Keratinocyte (primary cell): Measurements from ENCODE around the gene PPL. TPM values are rescaled to one million over a fixed set of nuclear protein-coding genes. Genes with fewer than 3 reads are reported as not detected.

Experiments
- DNase-seq: peaks from one replicate; pipeline ENCODE4 v3.0.0-alpha.2; 2011; ENCODE audit warnings: low read depth, missing footprints, low spot score
- FAIRE-seq: peaks from 2 replicates; lab custom pipeline; 2011; peaks lifted over from hg19 to GRCh38; lab: Jason Lieb, UNC
- H2AFZ ChIP-seq: 2 replicates; pipeline ENCODE4 v1.6.0; 2012; ENCODE audit warnings: low read length, control low read depth, inconsistent platforms; ENCODE audit not compliant: control insufficient read depth
- H3K27ac ChIP-seq: 2 replicates; pipeline ENCODE4 v1.5.1; 2011; ENCODE audit warnings: low read length; ENCODE audit not compliant: control insufficient read depth, insufficient read depth
- H3K27me3 ChIP-seq: 3 replicates; pipeline ENCODE4 v1.6.0; 2011; ENCODE audit warnings: low read length; ENCODE audit not compliant: control insufficient read depth, insufficient read depth; ENCODE audit errors: extremely low read depth
- H3K36me3 ChIP-seq, 2 experiments: 2 replicates in 1 of 2; 3 replicates in 1 of 2; pipeline ENCODE4 v1.5.1; 2011; ENCODE audit warnings: low read length in 2 of 2, mild to moderate bottlenecking in 1 of 2; ENCODE audit not compliant: control insufficient read depth in 2 of 2, insufficient read depth in 2 of 2; ENCODE audit errors: extremely low read depth in 1 of 2
- H3K4me1 ChIP-seq: 3 replicates; pipeline ENCODE4 v1.5.1; 2011; ENCODE audit warnings: low read length; ENCODE audit not compliant: control insufficient read depth, insufficient read depth; ENCODE audit errors: extremely low read depth
- H3K4me2 ChIP-seq: 3 replicates; pipeline ENCODE4 v1.6.0; 2011; ENCODE audit warnings: low read depth, low read length; ENCODE audit not compliant: control insufficient read depth, insufficient read depth; ENCODE audit errors: extremely low read depth
- H3K4me3 ChIP-seq, 3 experiments: fragments of 200-600 bp in 1 of 3; sonication (generic) in 1 of 3; 2 replicates in 2 of 3; 3 replicates in 1 of 3; pipeline ENCODE4 v1.5.1; 2011 to 2016; ENCODE audit warnings: low read length in 3 of 3, mild to moderate bottlenecking in 3 of 3, control low read depth in 2 of 3, inconsistent platforms in 1 of 3, low read depth in 1 of 3, mixed read lengths in 1 of 3, mixed run types in 1 of 3, moderate library complexity in 1 of 3; ENCODE audit not compliant: control insufficient read depth in 2 of 3, insufficient read depth in 2 of 3; ENCODE audit errors: extremely low read depth in 1 of 3
- H3K79me2 ChIP-seq: 2 replicates; pipeline ENCODE4 v1.6.0; 2012; ENCODE audit warnings: low read length; ENCODE audit not compliant: control insufficient read depth, insufficient read depth
- H3K9ac ChIP-seq: 3 replicates; pipeline ENCODE4 v1.6.0; 2011; ENCODE audit warnings: low read length; ENCODE audit not compliant: control insufficient read depth, insufficient read depth; ENCODE audit errors: extremely low read depth
- H3K9me1 ChIP-seq: 3 replicates; pipeline ENCODE4 v1.6.0; 2011; ENCODE audit warnings: low read length; ENCODE audit not compliant: control insufficient read depth, insufficient read depth; ENCODE audit errors: extremely low read depth
- H3K9me3 ChIP-seq: 2 replicates; pipeline ENCODE4 v1.5.1; 2012; ENCODE audit warnings: low read depth, low read length; ENCODE audit not compliant: control insufficient read depth
- H4K20me1 ChIP-seq: 3 replicates; pipeline ENCODE4 v1.6.0; 2011; ENCODE audit warnings: low read length; ENCODE audit not compliant: control insufficient read depth, insufficient read depth; ENCODE audit errors: extremely low read depth
- EZH2 ChIP-seq: IDR thresholded peaks from one replicate; pipeline ENCODE4 v1.6.1; 2012; ENCODE audit warnings: inconsistent platforms, mild to moderate bottlenecking, low read length, moderate library complexity
- dilution Hi-C: fragments of 300-500 bp; cut with MboI; formaldehyde crosslinking; loops from one replicate; pipeline ENCODE4 v1.7.0; 2020; ENCODE audit warnings: low sequenced_read_pairs; ENCODE audit not compliant: extremely low pct_ligation_motif_present
- polyA plus RNA-seq, 5 experiments: library from polyadenylated mRNA; depleted of rRNA in 3 of 5; stranded (reverse) in 3 of 5; stranded (forward) in 1 of 5; unstranded in 1 of 5; fragments of >200 nt; gene quantifications; 1 replicate in 1 of 5; 2 replicates in 3 of 5; 3 replicates in 1 of 5; pipeline versions ENCODE4 v1.2.1 to v1.2.3, GENCODE V29; 2011 to 2012; ENCODE audit warnings: missing spikeins in 2 of 5, low read depth in 1 of 5, low replicate concordance in 1 of 5
- TF ChIP-seq, protein P1 (sequence below), 3 experiments: IDR thresholded peaks in 1 of 3; conservative IDR thresholded peaks in 1 of 3; optimal IDR thresholded peaks in 1 of 3; 2 replicates in 2 of 3; 3 replicates in 1 of 3; pipeline versions ENCODE3 to v1.5.1; 2011; ENCODE audit warnings: low read length in 3 of 3, mild to moderate bottlenecking in 3 of 3, moderate library complexity in 2 of 3, control low read depth in 1 of 3, inconsistent platforms in 1 of 3; ENCODE audit not compliant: insufficient read depth in 2 of 3; ENCODE audit errors: extremely low read depth in 1 of 3

PPL gene
- polyA plus RNA-seq, 1 donor (not counting 4 experiments of a cell fraction or from before 2014, with no cell fraction given) = 26.6 TPM

DNA sequence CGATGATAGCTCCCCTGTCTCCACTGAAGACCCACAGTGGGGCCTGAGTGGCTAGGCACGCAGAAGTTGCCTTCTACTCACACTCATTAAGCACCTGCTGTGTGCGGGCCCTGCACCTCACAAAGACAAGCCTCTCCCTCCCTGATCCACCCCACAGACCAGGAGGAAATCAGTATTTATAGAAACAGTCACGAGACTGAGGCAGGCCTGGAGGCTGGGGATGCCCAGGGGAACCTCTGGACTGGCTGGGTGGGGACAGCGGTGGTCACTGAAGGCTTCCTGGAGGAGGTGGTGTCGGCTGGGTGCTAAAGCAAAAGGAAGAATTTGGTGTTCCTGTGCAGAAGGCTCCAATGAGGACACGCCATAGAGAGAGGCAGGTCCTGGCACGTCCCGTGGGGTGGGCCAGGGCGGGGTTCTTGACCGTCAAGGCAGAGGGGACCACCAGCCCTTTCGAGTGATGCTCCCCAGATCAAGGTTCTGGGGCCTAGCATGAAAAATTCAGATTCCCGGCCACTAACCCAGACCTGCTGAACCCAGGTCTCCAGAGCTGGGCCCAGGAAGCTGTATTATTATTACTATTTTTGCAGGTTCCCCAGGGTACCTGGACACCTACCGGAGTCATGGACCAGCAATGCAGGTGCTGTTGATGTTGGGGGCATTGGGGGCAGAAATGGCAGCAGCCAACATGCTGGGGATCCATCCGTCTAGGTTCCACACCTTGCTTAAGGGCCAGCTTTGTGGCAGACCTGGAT is 23.0 kb downstream of the PPL start:
- H2AFZ ChIP-seq = no peak overlapping the region
- H3K4me1 ChIP-seq = peaks cover 23% of the 10 kb centered on the region
- DNase-seq (no peak), FAIRE-seq (no peak)
- no peaks in the 10 kb centered on the region for H3K9me3 ChIP-seq
- dilution Hi-C loops = no loop called here
- H3K27ac ChIP-seq = no peak overlapping the region
- no peak overlapping the region for H3K9ac ChIP-seq
- no peaks in the 10 kb centered on the region for H3K9me1 ChIP-seq
- H3K4me2 ChIP-seq = no peak overlapping the region
- no peaks in the 10 kb centered on the region for H3K79me2 ChIP-seq
- H3K4me3 ChIP-seq = no peak overlapping the region
- peaks cover 5 to 6% of the 10 kb centered on the region in 2 experiments for H3K36me3 ChIP-seq
- no peaks in the 10 kb centered on the region for H3K27me3 ChIP-seq
- TF ChIP-seq, protein P1, sequence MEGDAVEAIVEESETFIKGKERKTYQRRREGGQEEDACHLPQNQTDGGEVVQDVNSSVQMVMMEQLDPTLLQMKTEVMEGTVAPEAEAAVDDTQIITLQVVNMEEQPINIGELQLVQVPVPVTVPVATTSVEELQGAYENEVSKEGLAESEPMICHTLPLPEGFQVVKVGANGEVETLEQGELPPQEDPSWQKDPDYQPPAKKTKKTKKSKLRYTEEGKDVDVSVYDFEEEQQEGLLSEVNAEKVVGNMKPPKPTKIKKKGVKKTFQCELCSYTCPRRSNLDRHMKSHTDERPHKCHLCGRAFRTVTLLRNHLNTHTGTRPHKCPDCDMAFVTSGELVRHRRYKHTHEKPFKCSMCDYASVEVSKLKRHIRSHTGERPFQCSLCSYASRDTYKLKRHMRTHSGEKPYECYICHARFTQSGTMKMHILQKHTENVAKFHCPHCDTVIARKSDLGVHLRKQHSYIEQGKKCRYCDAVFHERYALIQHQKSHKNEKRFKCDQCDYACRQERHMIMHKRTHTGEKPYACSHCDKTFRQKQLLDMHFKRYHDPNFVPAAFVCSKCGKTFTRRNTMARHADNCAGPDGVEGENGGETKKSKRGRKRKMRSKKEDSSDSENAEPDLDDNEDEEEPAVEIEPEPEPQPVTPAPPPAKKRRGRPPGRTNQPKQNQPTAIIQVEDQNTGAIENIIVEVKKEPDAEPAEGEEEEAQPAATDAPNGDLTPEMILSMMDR (optimal IDR thresholded peaks at IDR 0.05 in 1 of 3, IDR thresholded peaks at IDR 0.05 in 1 of 3, conservative IDR thresholded peaks at IDR 0.05 in 1 of 3; ENCODE audit: extremely low read depth in 1 of 3, insufficient read depth in 2 of 3, low read length in 3 of 3) = no peak
- no peak for TF ChIP-seq EZH2
- H4K20me1 ChIP-seq = no peaks in the 10 kb centered on the region

DNA sequence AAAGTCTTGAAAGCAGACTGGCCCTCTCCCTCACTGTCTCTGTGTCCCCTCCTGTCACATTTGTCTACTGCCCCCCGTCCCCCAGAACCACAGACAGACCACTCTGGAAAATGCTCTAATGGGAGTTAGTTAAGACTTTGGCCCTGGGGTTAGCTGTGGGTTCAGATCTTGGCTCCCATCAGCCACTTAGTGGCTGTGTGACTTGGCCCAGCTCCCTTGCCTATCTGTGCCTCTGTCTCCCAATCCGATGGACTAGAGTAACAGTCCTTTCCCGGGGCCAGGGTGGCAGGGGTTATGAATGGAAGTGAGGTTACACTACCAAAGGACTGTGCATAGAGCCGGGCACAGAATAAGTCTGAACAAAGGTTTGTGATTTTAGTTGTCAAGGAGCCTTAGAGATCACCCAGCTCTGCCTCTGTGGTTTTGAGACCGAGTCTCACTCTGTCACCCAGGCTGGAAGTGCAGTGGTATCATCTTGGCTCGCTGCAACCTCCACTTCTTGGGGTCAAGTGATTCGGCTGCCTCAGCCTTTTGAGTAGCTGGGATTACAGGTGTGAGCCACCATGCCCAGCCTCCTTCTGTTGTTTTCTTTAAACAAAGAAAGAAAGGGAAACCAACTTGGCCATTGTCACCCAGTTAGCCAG is 23.7 kb downstream of the PPL start:
- no peaks in the 10 kb centered on the region for H3K9me1 ChIP-seq
- no peaks in the 10 kb centered on the region for H3K27me3 ChIP-seq
- no peaks in the 10 kb centered on the region for H4K20me1 ChIP-seq
- TF ChIP-seq EZH2 = no peak
- TF ChIP-seq, protein P1 (optimal IDR thresholded peaks at IDR 0.05 in 1 of 3, IDR thresholded peaks at IDR 0.05 in 1 of 3, conservative IDR thresholded peaks at IDR 0.05 in 1 of 3; ENCODE audit: extremely low read depth in 1 of 3, insufficient read depth in 2 of 3, low read length in 3 of 3) = no peak
- H3K4me3 ChIP-seq = no peak overlapping the region
- H3K4me1 ChIP-seq = peaks cover 17% of the 10 kb centered on the region
- H3K9me3 ChIP-seq = no peaks in the 10 kb centered on the region
- no peak overlapping the region for H3K27ac ChIP-seq
- dilution Hi-C loops = no loop called here
- DNase-seq (no peak), FAIRE-seq (no peak)
- H3K9ac ChIP-seq = no peak overlapping the region
- no peaks in the 10 kb centered on the region for H3K79me2 ChIP-seq
- peaks cover 5 to 6% of the 10 kb centered on the region in 2 experiments for H3K36me3 ChIP-seq
- no peak overlapping the region for H3K4me2 ChIP-seq
- H2AFZ ChIP-seq = no peak overlapping the region
